Erythroblast (primary cell): Measurements from ENCODE around the gene TMED7.

Source experiments
- DNase-seq, 2 experiments: peaks; one replicate each; lab custom pipeline; 2025; lab: John Stamatoyannopoulos, UW
- GATA1 ChIP-seq: IDR thresholded peaks from 2 replicates; pipeline ENCODE4 v1.6.1; 2011; ENCODE audit warnings: low read depth, mild to moderate bottlenecking, control low read depth, low read length, moderate library complexity
- POLR2A ChIP-seq: IDR thresholded peaks from 2 replicates; pipeline ENCODE4 v1.6.1; 2011; ENCODE audit warnings: mild to moderate bottlenecking, low read length

The TMED7 gene

DNA sequence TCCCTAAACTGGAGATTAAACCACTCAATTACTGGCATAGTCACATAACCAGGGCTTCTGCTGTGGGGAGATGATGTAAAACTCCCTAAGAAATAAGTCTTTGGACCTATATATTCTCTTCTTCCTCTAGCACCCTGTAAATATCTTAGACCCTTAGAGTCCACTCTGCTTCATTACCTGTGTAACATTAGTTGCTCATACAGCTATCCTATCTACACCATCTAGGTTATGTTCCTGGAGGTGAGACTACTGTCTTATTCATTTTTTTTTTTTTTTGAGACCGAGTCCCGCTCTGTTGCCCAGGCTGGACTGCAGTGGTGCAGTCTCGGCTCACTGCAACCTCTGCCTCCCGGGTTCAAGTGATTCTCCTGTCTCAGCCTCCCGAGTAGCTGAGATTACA is 14.0 kb downstream of the TMED7 start:
- no peak for TF ChIP-seq GATA1
- TF ChIP-seq POLR2A: no peak
- DNase-seq: no peak

DNA sequence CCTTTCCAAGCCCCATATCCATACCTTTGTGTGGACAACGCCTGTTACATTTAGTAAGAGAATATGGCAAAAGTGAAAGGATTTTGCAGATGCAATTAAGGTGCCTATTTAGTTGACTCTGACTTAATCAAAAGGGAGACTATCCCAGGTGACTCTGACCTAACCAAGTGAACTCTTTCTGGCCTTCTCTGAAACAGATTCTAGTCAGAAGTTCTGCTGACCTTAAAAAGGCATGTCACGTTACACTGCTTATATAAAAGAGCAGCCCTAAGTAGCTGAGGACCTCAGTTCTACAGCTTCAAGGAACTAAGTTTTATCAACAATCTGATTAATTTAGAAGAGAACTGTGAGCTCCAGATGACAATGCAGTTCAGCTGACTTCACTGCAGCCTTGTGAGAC is 17.9 kb downstream of the TMED7 start:
- TF ChIP-seq POLR2A (no peak), GATA1 (no peak)
- DNase-seq: peak; percentile 23 to 44

DNA sequence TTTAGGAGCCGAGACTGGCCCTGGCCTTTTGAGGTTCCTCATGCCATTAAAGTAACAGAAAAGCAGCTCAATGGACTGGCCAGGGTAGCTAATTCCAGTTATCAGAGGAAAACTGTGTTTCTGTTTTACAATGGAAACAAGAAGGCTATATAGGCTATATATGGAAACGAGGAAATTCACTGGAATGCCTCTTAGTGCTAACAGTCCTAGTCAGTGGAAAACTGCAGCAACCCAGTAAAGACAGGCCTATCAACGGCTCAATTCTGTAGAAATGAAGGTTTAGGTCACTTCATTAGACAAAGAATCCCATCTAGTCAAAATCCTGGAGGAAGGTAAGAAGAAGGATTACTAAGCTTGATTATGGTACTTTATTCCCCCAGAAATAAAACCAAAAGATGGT is 20.4 kb downstream of the TMED7 start:
- TF ChIP-seq POLR2A (no peak), GATA1 (no peak)
- no peak for DNase-seq

DNA sequence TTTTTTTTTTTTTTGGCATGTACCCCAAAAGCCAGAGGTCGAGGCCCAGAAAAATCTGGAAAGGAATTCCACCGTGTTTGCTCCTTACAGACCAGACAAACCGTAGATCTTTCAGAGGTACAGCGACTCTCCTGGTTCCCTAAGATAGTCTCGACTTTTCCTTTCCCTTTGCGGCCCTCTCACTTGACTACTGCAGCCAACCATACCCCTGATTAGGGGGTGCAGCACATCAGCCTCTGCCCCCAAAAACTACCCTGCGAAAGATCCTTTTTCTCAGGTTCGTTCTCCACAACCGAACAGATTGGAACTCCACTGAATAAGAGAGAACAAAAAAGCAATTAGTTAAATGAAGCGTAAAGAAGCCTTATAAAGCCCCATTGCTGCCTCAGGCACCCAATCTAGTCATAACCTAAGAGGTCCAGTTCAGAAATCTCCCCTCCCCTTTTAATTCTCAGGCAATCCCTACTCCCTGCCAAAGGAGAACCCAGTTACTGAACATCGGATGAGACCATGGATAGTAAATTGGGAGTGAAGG is 23.2 kb downstream of the TMED7 start:
- DNase-seq: no peak
- no peak for TF ChIP-seq POLR2A
- TF ChIP-seq GATA1: no peak

DNA sequence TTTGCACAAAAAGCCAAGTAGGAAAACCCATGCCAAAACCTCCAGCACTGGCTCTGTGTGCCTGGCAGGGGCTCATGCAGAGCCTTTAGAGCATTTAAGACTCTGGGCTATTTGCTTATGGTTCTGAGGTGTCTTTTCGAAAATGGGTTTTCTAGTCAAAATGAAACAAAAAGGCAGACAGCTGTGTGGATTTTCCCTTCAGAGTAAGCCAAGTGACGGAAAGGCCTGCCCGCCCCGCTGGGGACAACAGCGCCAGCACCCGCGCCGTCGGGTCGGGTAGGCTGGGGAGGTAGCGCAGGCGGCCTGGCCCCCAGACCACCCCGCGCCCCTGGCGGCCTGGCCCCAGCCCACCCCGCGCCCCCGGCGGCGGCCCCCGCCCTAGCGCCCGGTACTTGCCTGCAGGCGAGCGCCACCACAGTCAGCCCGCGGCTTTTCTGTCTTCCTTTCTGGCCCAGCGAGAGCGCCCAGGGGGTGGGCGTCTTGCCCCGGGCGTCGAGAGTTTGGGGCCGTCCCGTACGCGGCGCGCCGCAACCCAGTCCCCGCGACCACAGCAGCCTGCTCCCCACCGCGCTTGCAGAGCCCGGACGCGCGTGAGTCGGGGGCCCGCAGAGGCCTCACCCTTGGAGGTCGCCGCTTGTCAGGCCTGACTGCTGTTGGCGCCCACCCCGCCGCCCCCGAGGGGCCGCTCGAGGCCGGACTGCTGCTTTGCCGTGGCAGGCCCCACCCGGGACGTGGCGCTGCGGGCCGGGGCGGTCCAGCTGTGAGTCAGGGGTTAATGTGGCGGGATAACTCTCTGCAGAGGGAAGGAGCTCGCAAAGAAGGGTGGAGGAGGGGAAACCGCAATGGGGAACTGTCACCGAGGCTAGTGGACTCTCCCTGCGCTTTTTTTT is 23.9 kb downstream of the TMED7 start, which contains the start of gene TICAM2:
Gene TICAM2 (minus strand): TSS at position 779 of the 890 bp plus-strand sequence. CDS start 21,223 bp downstream, outside the sequence.
- peak; percentile 75 to 76 for DNase-seq
- peak; percentile 44 for TF ChIP-seq POLR2A
- no peak for TF ChIP-seq GATA1

DNA sequence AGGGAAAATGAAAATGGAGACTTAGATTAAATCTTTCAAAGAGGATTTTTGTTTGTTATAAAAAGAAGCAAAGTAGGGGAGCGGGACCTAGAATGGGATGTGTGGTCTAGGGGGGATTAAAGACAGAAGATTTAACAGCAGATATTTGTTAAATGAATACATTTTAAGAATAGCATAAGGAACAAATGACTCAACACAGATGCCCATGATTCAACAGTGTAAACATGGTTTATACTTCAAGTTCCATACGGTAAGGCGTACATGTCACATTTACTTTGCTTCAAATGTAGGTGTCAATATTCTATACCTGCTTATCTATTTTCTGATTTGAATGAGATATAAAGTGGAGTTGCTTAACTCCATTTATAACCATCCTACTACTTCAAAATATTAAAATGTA is 25.1 kb downstream of the TMED7 start:
- no peak for DNase-seq
- TF ChIP-seq POLR2A (no peak), GATA1 (no peak)

DNA sequence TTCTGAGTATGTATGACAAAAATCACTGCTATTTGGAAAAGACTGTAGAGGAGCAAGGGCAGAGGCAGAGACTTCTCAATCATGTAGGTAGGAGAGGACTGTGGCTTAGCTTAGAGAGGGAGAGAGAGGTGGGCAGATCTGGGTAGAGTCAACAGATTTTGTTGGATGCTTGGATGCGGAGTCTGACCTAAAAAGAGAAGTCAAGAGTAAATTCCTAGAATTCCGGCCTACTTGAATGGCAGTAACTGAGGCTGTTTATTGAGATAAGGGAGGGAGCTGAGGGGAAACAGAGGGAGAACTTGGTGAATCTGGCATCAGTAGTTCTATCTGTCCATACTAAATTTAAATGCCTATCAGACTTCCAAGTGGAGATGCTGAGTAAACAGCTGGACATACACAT is 25.9 kb downstream of the TMED7 start:
- no peak for DNase-seq
- TF ChIP-seq POLR2A (no peak), GATA1 (no peak)

DNA sequence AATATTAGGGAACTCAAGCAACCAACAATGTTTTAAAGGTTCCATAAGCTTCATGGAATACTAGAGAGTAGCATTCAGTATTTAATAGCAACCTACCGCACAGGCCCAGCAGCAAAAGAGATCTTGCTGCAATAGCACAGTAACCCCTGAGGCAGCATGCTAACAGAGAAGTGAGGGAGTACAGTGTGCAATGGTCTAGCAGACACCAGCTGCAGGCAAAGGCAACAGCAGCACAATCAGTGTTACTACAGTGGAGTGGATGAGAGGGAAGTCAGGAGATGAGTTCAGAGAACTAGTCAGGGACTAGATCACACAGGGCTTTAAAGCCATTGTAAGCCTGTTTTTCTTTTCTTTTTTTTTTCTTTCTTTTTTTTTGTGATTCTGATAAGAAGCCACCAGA is 26.3 kb downstream of the TMED7 start:
- no peak for TF ChIP-seq GATA1
- DNase-seq: no peak

DNA sequence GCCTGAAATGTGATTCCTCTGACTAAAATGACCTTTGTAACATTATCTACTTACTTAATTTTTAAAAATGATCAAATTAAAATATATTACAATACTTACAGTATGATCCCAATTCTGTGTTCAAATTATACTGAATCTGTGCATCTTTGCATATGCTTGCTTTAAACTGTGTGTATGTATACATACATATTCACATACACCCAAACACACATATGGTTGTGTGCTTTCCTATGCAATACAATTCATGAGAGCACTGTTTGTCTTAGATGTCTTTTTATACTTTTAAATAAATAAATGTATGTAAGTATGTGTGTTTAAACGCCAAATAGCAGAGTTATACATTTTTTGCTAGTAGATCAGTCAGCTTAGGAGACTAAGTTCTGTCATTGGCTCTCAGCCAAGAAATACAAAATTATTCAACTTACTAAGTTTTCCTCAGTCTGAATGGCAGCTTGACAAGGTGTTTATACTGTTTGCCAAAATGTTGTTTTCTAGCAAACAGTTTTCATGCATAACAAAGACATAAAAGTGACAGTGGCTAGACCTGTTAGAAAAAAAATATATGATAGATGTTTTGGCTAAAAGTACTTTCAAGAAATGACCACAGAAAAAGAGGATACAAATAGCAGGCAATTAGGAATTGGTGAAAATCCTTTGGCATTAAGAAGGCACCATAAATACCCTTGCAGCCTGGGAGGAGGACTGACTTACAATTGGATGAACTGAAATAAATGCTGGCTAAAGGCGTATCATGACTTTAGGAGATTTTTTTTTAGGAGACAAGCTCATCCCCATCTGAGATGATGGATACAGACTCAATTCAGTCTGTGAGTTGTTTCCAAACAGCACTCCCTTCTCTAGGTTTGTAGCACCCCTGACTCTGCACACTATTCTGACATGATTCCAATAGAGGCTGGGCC is 31.4 kb downstream of the TMED7 start:
- TF ChIP-seq GATA1 (no peak), POLR2A (no peak)
- no peak for DNase-seq

DNA sequence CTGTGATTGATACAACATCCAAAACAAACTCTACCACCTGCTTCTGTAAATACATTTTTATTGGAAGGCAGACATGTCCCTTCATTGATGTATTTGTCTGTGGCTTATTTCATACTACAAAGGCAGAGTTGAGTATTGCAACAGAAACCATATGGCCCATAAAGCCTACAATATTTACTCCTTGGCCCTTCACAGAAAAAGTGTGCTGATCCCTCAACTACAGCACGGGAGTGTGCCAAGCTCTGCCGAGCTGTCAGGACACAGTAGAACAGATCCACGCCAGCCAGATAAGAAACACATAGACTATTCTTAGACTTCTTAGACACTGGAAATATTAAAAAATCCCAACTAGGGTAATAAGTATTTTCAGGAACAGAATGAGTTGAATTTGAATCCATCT is 36.8 kb downstream of the TMED7 start:
- no peak for DNase-seq
- TF ChIP-seq POLR2A: no peak
- TF ChIP-seq GATA1: no peak

DNA sequence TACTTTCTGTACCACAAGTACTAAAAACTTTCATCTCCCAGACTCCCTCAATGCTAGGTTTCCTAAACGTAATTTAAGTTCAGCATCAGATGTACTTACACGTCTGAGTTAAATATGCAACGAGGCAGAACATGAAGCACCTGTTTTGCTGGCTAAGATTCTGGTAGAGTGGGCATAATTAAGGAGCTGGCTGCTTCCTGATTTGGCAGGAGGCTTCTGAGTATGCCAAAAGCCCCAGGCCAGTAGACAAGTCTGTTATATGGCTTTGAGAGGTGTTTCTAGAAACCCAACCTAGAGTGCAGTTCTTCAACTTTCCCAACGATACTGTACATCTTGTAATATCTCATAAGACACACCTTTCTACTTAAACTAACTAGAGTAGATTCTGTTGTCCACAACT is 37.2 kb downstream of the TMED7 start:
- DNase-seq: no peak
- TF ChIP-seq POLR2A (no peak), GATA1 (no peak)

DNA sequence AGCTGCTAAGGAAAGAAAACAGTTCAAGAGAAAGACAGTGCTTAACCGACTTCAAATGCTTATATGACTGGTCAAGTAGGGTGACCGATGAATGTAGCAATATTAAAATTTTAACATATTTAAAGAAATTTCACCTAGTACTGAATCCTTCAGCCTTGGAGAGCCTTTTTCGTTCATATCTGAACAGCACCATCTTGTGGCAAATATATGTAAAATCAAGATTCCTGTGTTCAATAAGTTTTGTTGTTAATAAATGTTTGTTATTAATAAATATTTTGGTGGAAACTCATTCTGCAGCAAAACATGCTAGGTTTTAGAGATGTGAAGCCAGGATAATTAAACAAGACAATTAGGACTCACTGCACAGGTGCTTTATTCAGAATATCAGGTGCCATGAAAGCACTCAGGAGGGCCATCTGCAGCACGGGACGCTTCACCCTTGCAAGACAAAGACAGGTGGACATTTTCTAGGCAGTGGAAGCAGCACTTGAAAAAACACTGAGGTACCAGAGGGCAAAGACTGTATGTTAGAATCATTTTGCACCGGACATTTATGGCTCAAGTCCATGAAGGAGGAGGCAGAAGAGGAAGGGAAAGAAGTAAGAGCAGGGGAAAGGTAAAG is 39.2 kb downstream of the TMED7 start:
- TF ChIP-seq POLR2A: no peak
- no peak for TF ChIP-seq GATA1
- DNase-seq: peak; percentile 23 to 52

DNA sequence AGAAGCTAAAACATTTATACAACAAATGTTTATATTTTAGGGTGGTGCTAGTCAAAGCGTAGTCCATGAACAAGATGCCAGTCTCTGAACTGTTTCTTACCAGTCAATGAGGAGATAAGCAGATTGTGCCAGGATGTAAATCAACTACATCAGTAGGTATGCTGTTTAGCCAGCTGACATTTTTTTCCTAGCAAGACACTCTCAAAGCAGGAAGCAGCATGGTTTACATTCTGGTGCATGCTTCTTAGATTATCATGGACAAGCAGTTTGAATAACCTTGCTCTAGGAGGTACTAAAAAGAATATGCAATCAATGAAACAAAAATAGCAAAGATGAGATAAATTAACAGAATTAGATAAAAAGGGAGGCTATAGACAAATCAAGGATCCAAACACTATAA is 40.6 kb downstream of the TMED7 start:
- TF ChIP-seq GATA1 (no peak), POLR2A (no peak)

DNA sequence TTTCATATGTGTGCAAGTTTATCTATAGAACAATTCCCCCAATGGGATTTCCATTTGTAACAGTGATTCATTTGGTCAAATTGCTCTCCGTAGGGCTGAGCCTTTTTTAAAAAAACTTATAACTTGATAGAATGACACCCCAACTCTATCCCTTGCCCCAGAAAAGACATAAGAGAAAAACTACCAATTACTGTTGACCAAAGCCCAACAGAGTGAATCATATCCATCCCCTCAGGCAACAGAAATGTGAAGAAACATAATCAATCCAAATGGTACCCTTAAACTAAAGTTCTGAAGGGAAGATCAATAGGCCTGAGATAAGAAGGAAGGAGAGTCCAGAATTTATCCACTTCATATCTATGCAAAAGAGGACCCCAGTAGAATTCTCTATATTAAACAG is 41.3 kb downstream of the TMED7 start:
- no peak for TF ChIP-seq GATA1
- no peak for TF ChIP-seq POLR2A

More for the DNA sequence above, 40.6 kb downstream of the TMED7 start:
- no peak for DNase-seq

More for the DNA sequence above, 41.3 kb downstream of the TMED7 start:
- no peak for DNase-seq
